ENCODE data around the gene KRTAP10-9.

- no peak for TF ChIP-seq GATA2 (IDR thresholded peaks at IDR 0.05; ENCODE audit: low read depth, low read length)
- no peak for TF ChIP-seq GATA3 (IDR thresholded peaks at IDR 0.05; ENCODE audit: low read depth, low read length)
Observed at GRCh38 chr21:44606495-44606894, 20.4 kb upstream of the KRTAP10-9 start.

Measured in SH-SY5Y (cell line).